ENCODE measurements around the gene PAK6.

Gene PAK6

GRCh38 chr15:40245666-40246450 is 7.0 kb downstream of the PAK6 start:
- in situ Hi-C loops (cut with HindIII; ENCODE audit: low sequenced_read_pairs) = no loop called here
- no peak for TF ChIP-seq CTCF (IDR thresholded peaks at IDR 0.05; ENCODE audit: low read depth, low read length, missing control alignments)
- DNase-seq (ENCODE audit: low read depth) = no peak

GRCh38 chr15:40246496-40247280 is 7.8 kb downstream of the PAK6 start:
- no peak for DNase-seq (ENCODE audit: low read depth)
- TF ChIP-seq CTCF (IDR thresholded peaks at IDR 0.05; ENCODE audit: low read depth, low read length, missing control alignments) = no peak
- no peak overlapping the region for H3K4me3 ChIP-seq (ENCODE audit: low read depth, low read length)
- in situ Hi-C loops (cut with HindIII; ENCODE audit: low sequenced_read_pairs) = no loop called here

More at GRCh38 chr15:40245666-40246450, 7.0 kb downstream of the PAK6 start:
- no peak overlapping the region for H3K4me3 ChIP-seq (ENCODE audit: low read depth, low read length)

- TF ChIP-seq CTCF (IDR thresholded peaks at IDR 0.05; ENCODE audit: low read depth, low read length, missing control alignments) = no peak
- H3K4me3 ChIP-seq (ENCODE audit: low read depth, low read length) = no peak overlapping the region
- no peak for DNase-seq (ENCODE audit: low read depth)
- in situ Hi-C loops (cut with HindIII; ENCODE audit: low sequenced_read_pairs) = no loop called here
These were observed 8.6 kb downstream of the PAK6 start for GRCh38 chr15:40247406-40247971.

GRCh38 chr15:40248006-40248783 is 9.3 kb downstream of the PAK6 start:
- DNase-seq (ENCODE audit: low read depth) = no peak
- in situ Hi-C loops (cut with HindIII; ENCODE audit: low sequenced_read_pairs) = no loop called here
- H3K4me3 ChIP-seq (ENCODE audit: low read depth, low read length) = no peak overlapping the region
- TF ChIP-seq CTCF (IDR thresholded peaks at IDR 0.05; ENCODE audit: low read depth, low read length, missing control alignments) = no peak

- in situ Hi-C loops (cut with HindIII; ENCODE audit: low sequenced_read_pairs) = no loop called here
- no peak overlapping the region for H3K4me3 ChIP-seq (ENCODE audit: low read depth, low read length)
- no peak for TF ChIP-seq CTCF (IDR thresholded peaks at IDR 0.05; ENCODE audit: low read depth, low read length, missing control alignments)
- no peak for DNase-seq (ENCODE audit: low read depth)
These were observed 10.8 kb downstream of the PAK6 start for GRCh38 chr15:40249477-40250303.
